Measurements from ENCODE around the gene GSX1.

DNA sequence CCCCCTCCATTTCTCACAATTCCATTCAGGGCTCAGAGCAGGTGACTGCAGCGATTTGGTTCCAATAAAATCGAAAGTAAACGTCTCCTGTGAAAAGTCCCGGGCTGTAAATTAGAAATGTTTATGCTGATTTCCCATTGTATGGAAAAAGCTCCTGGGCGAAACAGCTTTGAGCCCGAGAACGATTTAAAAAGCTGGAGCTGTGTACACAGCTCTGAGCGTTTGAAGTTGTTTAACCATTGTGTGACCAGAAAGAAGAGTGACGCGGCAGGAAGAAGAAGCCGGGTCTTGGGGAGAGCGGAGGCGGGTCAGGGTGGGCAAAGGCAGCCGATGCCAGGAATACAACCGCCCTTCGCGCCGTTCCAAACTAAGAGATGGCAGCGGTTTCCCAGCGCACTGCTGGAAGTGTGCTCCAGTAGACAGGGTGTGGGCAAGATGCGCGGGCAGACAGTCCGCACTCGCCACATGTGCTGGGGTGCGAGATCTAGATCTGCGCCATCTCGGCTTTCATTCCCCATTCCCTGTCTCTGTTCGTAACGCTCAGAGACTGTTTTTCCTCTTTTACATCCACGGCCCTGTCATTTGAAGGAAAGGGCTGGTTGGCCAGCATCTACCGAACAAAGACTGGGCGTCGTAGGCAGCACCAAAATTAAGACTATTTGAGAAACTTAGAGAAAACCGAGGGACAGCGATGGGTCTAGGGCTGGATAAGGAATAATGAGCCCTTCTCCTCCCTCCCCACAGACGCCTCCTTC lies 960 bp upstream of the GSX1 start:
- TF ChIP-seq ZNF155 (tag by site-specific recombination; IDR thresholded peaks at IDR 0.05), result no peak
- no peak for TF ChIP-seq ZFP3 (tag by site-specific recombination; IDR thresholded peaks at IDR 0.05; ENCODE audit: low read depth)
- no peak for TF ChIP-seq ZBTB10 (tag by site-specific recombination; IDR thresholded peaks at IDR 0.05)
- TF ChIP-seq PRDM10 (tag by site-specific recombination; IDR thresholded peaks at IDR 0.05), result no peak
- TF ChIP-seq HOXC10 (CRISPR knock-in tag; IDR thresholded peaks at IDR 0.05), result no peak
- TF ChIP-seq ZNF747 (tag by site-specific recombination; IDR thresholded peaks at IDR 0.05), result no peak
- no peak for TF ChIP-seq PBX3 (CRISPR knock-in tag; IDR thresholded peaks at IDR 0.05)
- TF ChIP-seq ZNF292 (tag by site-specific recombination; IDR thresholded peaks at IDR 0.05; ENCODE audit: borderline replicate concordance, low read depth), result no peak
